DMS 273 treated with DMSO at 0.1 percent for 48 hours (cell line): ENCODE results near the gene DYNLL2.
"Not testable (repeated sequence)": the region's sequence is repeated elsewhere in the genome, so short reads cannot be mapped to it uniquely, and the experiment has no call there.

ENCODE experiments used
- DNase-seq: peaks from one replicate; lab custom pipeline; 2025; lab: John Stamatoyannopoulos, UW

Gene DYNLL2

GRCh38 chr17:58082870-58083490, at the start of gene DYNLL2:
TSS of gene DYNLL2 (plus strand) at chr17:58083419. CDS start at chr17:58087091, 3,672 bp downstream.
- DNase-seq = peak; percentile 65

GRCh38 chr17:58039975-58040374, 43.2 kb upstream of the DYNLL2 start:
- no peak for DNase-seq

GRCh38 chr17:58040386-58040785, 42.8 kb upstream of the DYNLL2 start:
- DNase-seq = no peak

GRCh38 chr17:58041161-58041560, 42.1 kb upstream of the DYNLL2 start:
- DNase-seq = no peak

GRCh38 chr17:58043221-58044181, 39.7 kb upstream of the DYNLL2 start:
- no peak for DNase-seq

- DNase-seq = not testable (repeated sequence)
Measured at GRCh38 chr17:58044256-58044655, 39.0 kb upstream of the DYNLL2 start.

- DNase-seq = no peak
Measured at GRCh38 chr17:58046239-58047094, 36.8 kb upstream of the DYNLL2 start.

GRCh38 chr17:58047376-58048150, 35.7 kb upstream of the DYNLL2 start:
- peak; percentile 5 for DNase-seq

GRCh38 chr17:58049533-58049932, 33.7 kb upstream of the DYNLL2 start:
- DNase-seq = no peak

- no peak for DNase-seq
Measured at GRCh38 chr17:58050966-58051365, 32.3 kb upstream of the DYNLL2 start.

- no peak for DNase-seq
Measured at GRCh38 chr17:58051468-58051867, 31.8 kb upstream of the DYNLL2 start.

- no peak for DNase-seq
Measured at GRCh38 chr17:58052407-58052806, 30.8 kb upstream of the DYNLL2 start.

- DNase-seq = no peak
Measured at GRCh38 chr17:58052945-58053715, 30.1 kb upstream of the DYNLL2 start.

- DNase-seq = no peak
Measured at GRCh38 chr17:58054641-58055040, 28.6 kb upstream of the DYNLL2 start.

- no peak for DNase-seq
Measured at GRCh38 chr17:58056476-58056875, 26.7 kb upstream of the DYNLL2 start.

GRCh38 chr17:58059141-58059540, 24.1 kb upstream of the DYNLL2 start:
- no peak for DNase-seq

GRCh38 chr17:58060596-58061191, 22.5 kb upstream of the DYNLL2 start:
- peak; percentile 46 for DNase-seq

- no peak for DNase-seq
Measured at GRCh38 chr17:58061672-58062071, 21.5 kb upstream of the DYNLL2 start.

GRCh38 chr17:58065238-58065637, 18.0 kb upstream of the DYNLL2 start:
- DNase-seq = no peak

GRCh38 chr17:58066401-58066800, 16.8 kb upstream of the DYNLL2 start:
- no peak for DNase-seq
